Gastrocnemius medialis (tissue), 4 donors: ENCODE results near the gene LSP1. TPM values are rescaled to one million over a fixed set of nuclear protein-coding genes. Genes with fewer than 3 reads are reported as not detected.

ENCODE experiments used
- ATAC-seq, 2 donors: fragments of 150-250 bp; one replicate each; pipeline ENCODE4 v1.9.1; 2016
- DNase-seq, 2 donors: peaks; one replicate each; pipeline ENCODE4 v3.0.0-alpha.2; 2019
- H3K27ac ChIP-seq, 4 donors: fragments of 200-600 bp; sonication (generic); 1 replicate in 1 of 4; 2 replicates in 3 of 4; pipeline ENCODE4 v1.5.1; 2016 to 2018; ENCODE audit warnings: mild to moderate bottlenecking in 2 of 4, moderate library complexity in 1 of 4
- H3K27me3 ChIP-seq, 3 donors: fragments of 200-600 bp; sonication (generic) in 2 of 3; 1 replicate in 1 of 3; 2 replicates in 2 of 3; pipeline versions ENCODE4 v1.5.1 to v1.6.0; 2016 to 2019; ENCODE audit warnings: mild to moderate bottlenecking in 1 of 3, moderate library complexity in 1 of 3
- H3K36me3 ChIP-seq, 2 donors: fragments of 200-600 bp; sonication (generic) in 1 of 2; one replicate each; pipeline ENCODE4 v1.5.1; 2017 to 2018
- H3K4me1 ChIP-seq, 2 donors: fragments of 200-600 bp; sonication (generic) in 1 of 2; one replicate each; pipeline ENCODE4 v1.5.1; 2016 to 2017; ENCODE audit warnings: mild to moderate bottlenecking in 2 of 2
- H3K4me3 ChIP-seq, 4 donors: fragments of 200-600 bp; sonication (generic) in 3 of 4; 1 replicate in 1 of 4; 2 replicates in 3 of 4; pipeline ENCODE4 v1.5.1; 2016 to 2019; ENCODE audit warnings: mild to moderate bottlenecking in 2 of 4
- H3K9me3 ChIP-seq, 3 donors: fragments of 200-600 bp; sonication (generic) in 2 of 3; 1 replicate in 1 of 3; 2 replicates in 2 of 3; pipeline ENCODE4 v1.5.1; 2016 to 2019
- CTCF ChIP-seq, 5 experiments: fragments of 450-650 bp in 3 of 5; fragments of 200-600 bp in 2 of 5; sonication (generic) in 2 of 5; IDR thresholded peaks in 4 of 5; conservative IDR thresholded peaks in 1 of 5; 1 replicate in 4 of 5; 2 replicates in 1 of 5; pipeline ENCODE4 v1.5.1; 2016 to 2019; ENCODE audit warnings: antibody characterized with exemption in 5 of 5, mild to moderate bottlenecking in 3 of 5, moderate library complexity in 3 of 5
- POLR2A ChIP-seq, 2 donors: fragments of 450-650 bp; IDR thresholded peaks; one replicate each; pipeline ENCODE4 v1.6.1; 2017; ENCODE audit warnings: antibody characterized with exemption in 2 of 2, mild to moderate bottlenecking in 2 of 2, moderate library complexity in 2 of 2
- in situ Hi-C, 4 donors: fragments of 200-750 bp; cut with MboI; loops; one replicate each; pipeline versions ENCODE4 v1.15.0 to v1.8.0; 2017; ENCODE audit warnings: low sequenced_read_pairs in 4 of 4
- intact Hi-C: fragments of 100-400 bp; cut with DNase I; formaldehyde crosslinking; loops from one replicate; pipeline ENCODE4 v1.15.1; 2023; ENCODE audit warnings: low total_unique reads
- total RNA-seq, 4 donors: library from RNA; depleted of rRNA; stranded (reverse); fragments of >200 nt; gene quantifications; one replicate each; pipeline versions ENCODE4 v1.1.0 to v1.2.3, GENCODE V29; 2016

LSP1 gene
- total RNA-seq, 4 donors from 2014 or later, result 3.0 to 13.5 (median 5.5) TPM

DNA sequence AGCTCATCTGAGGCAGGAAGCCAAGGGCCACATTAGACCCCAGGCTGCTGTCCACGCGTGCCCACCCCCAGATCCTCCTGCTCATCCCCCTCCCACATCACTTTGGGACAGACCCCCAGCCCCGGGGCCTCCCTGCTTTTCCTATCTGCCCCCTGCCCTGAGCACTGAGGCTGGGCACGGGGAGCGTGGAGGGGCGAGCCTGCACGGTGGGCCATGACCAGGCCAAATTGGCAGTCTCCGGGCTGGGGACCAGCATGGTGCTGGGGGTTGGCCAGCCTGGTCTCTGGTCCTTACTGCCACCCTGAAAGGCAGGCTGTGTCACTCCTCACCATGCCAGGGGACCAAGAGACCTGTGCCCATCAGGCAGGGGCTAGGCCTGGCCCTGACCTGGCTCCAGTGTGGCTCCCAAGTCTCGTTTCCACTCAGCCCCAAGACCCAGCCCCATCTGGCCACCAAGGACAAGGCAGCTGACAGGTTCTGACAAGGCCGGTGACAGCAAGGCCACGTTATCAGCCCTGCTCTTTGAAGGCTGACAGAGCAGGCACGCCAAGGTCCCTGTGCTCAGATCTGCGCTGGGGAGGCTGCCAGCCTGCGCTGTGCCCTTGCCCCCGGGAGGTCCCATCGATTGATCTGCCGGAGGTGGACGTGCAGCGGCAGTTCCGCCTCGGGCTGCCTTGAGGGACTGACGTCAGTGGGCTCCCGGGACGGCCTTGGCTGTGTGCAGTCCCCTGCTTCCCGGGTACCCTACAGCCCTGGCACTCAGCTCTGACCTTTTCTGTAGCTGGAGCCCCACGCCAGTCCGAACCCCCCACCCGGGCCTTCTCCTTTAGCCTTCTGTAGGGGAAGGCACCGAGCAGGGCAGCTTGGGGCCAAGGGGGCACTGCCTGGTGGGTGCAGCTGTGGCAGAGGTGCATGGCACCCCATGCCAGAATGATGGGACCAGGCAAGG is 10.5 kb upstream of the LSP1 start:
- H3K27ac ChIP-seq, result peak overlapping the region; percentile 49 to 95 (median 76)
- H3K9me3 ChIP-seq, result no peaks in the 10 kb centered on the region
- DNase-seq (peak in 1 of 2 donors; percentile 67), ATAC-seq (peak; percentile 4 to 28)
- no peak overlapping the region for H3K4me3 ChIP-seq
- H3K4me1 ChIP-seq, result peaks cover 0 to 26% of the 10 kb centered on the region in 2 donors
- no peaks in the 10 kb centered on the region for H3K27me3 ChIP-seq
- in situ Hi-C loops (no loop called here), intact Hi-C loops (no loop called here)
- no peaks in the 10 kb centered on the region for H3K36me3 ChIP-seq
- TF ChIP-seq POLR2A (IDR thresholded peaks at IDR 0.05), result no peak
- TF ChIP-seq CTCF (IDR thresholded peaks at IDR 0.05 in 4 of 5, conservative IDR thresholded peaks at IDR 0.05 in 1 of 5), result no peak

- TF ChIP-seq CTCF (IDR thresholded peaks at IDR 0.05 in 4 of 5, conservative IDR thresholded peaks at IDR 0.05 in 1 of 5) (no peak), POLR2A (IDR thresholded peaks at IDR 0.05) (no peak)
- Histone ChIP-seq H3K9me3 (no peaks in the 10 kb centered on the region), H3K4me1 (peaks cover 0 to 21% of the 10 kb centered on the region in 2 donors), H3K4me3 (no peak overlapping the region), H3K36me3 (no peaks in the 10 kb centered on the region), H3K27ac (peak overlapping the region; percentile 49 to 95 (median 76)), H3K27me3 (no peaks in the 10 kb centered on the region)
- ATAC-seq, result no peak
- DNase-seq, result no peak
- in situ Hi-C loops, result no loop called here
- intact Hi-C loops, result no loop called here
Observed at GRCh38 chr11:1843098-1843473, 9.8 kb upstream of the LSP1 start.

DNA sequence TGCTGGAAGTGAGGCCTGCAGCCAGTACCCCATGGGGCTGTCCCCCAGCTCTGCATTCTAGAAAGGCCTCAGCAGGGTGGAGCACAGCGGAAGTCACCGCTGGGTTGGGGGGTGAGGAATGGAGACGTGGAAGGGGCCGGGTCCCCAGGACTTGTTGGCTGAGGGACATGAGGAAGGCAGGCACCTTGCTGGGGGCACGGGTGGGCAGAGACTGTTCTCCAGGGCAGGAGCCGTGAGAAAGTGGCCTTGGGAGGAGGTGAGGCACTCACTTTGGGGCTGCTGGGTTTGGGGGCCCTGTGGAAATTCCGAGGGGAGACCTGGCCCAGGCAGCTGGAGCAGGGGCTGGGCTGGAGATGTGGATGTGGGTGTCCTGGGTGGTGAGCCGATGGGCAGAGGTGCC is 9.1 kb upstream of the LSP1 start:
- in situ Hi-C loops, result no loop called here
- H3K4me1 ChIP-seq, result peaks cover 0 to 14% of the 10 kb centered on the region in 2 donors

DNA sequence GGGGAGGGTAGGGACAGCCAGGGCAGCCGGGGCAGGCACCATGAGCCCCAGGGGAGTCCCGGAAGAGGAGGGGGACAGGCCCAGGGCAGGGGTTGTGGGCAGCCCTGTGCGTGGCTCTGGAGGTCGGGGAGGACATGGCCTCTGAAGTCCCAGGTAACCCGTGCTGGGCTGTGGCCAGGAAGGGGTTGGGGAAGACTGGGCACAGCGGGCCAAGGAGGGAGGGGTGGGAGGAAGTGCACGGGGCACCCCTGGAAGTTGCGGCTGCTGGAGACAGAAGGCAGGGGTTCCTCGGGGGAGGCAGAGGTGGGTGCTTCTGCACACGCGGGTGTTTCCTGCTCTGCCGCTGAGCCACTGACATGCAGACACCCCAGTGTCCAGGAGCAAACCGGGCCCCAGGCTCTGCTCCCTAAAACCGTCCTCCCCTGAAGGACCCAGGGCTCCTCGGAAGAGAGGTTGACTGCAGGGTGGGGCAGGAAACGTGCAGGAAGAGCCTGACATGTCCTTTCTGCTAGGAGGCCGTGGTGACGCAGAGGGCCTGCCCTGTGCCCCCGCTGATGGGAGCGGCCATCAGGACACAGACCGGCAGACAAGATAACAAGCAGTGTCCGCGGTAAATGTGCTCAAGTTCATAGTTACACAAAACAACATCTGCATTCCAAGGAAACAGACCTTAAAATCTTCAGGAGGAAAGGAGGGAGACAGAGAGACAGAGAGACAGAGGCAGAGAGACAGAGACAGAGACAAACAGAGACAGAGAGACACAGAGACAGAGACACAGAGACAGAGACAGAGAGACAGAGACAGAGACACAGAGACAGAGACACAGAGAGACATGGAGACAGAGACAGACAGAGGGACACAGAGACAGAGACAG is 8.4 kb upstream of the LSP1 start:
- DNase-seq (no peak), ATAC-seq (no peak)
- in situ Hi-C loops, result no loop called here
- no peak for TF ChIP-seq CTCF (IDR thresholded peaks at IDR 0.05 in 4 of 5, conservative IDR thresholded peaks at IDR 0.05 in 1 of 5)
- no peak for TF ChIP-seq POLR2A (IDR thresholded peaks at IDR 0.05)
- Histone ChIP-seq H3K27me3 (no peaks in the 10 kb centered on the region), H3K9me3 (no peaks in the 10 kb centered on the region), H3K36me3 (no peaks in the 10 kb centered on the region), H3K4me3 (no peak overlapping the region), H3K27ac (peak overlapping the region in 3 of 4 donors; percentile 20 to 95 (median 94)), H3K4me1 (peaks cover 0 to 9% of the 10 kb centered on the region in 2 donors)
- intact Hi-C loops, result no loop called here

More for the DNA sequence above, 9.1 kb upstream of the LSP1 start:
- TF ChIP-seq POLR2A (IDR thresholded peaks at IDR 0.05) (no peak), CTCF (IDR thresholded peaks at IDR 0.05 in 4 of 5, conservative IDR thresholded peaks at IDR 0.05 in 1 of 5) (no peak)
- H3K4me3 ChIP-seq, result no peak overlapping the region
- ATAC-seq (no peak), DNase-seq (no peak)
- no peaks in the 10 kb centered on the region for H3K27me3 ChIP-seq
- no peaks in the 10 kb centered on the region for H3K36me3 ChIP-seq
- H3K27ac ChIP-seq, result peak overlapping the region in 2 of 4 donors; percentile 94 to 95
- H3K9me3 ChIP-seq, result no peaks in the 10 kb centered on the region
- intact Hi-C loops, result no loop called here
